ENCODE measurements around the gene PIP5K1C. TPM values are rescaled to one million over a fixed set of nuclear protein-coding genes. Genes with fewer than 3 reads are reported as not detected.

The PIP5K1C gene, protein sequence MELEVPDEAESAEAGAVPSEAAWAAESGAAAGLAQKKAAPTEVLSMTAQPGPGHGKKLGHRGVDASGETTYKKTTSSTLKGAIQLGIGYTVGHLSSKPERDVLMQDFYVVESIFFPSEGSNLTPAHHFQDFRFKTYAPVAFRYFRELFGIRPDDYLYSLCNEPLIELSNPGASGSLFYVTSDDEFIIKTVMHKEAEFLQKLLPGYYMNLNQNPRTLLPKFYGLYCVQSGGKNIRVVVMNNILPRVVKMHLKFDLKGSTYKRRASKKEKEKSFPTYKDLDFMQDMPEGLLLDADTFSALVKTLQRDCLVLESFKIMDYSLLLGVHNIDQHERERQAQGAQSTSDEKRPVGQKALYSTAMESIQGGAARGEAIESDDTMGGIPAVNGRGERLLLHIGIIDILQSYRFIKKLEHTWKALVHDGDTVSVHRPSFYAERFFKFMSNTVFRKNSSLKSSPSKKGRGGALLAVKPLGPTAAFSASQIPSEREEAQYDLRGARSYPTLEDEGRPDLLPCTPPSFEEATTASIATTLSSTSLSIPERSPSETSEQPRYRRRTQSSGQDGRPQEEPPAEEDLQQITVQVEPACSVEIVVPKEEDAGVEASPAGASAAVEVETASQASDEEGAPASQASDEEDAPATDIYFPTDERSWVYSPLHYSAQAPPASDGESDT
- total RNA-seq (2022; extraction: Qiagen RNA extraction; ENCODE audit: low read depth), result 6.0 to 16.0 TPM (median 14.2 TPM) in 5 replicates

DNA sequence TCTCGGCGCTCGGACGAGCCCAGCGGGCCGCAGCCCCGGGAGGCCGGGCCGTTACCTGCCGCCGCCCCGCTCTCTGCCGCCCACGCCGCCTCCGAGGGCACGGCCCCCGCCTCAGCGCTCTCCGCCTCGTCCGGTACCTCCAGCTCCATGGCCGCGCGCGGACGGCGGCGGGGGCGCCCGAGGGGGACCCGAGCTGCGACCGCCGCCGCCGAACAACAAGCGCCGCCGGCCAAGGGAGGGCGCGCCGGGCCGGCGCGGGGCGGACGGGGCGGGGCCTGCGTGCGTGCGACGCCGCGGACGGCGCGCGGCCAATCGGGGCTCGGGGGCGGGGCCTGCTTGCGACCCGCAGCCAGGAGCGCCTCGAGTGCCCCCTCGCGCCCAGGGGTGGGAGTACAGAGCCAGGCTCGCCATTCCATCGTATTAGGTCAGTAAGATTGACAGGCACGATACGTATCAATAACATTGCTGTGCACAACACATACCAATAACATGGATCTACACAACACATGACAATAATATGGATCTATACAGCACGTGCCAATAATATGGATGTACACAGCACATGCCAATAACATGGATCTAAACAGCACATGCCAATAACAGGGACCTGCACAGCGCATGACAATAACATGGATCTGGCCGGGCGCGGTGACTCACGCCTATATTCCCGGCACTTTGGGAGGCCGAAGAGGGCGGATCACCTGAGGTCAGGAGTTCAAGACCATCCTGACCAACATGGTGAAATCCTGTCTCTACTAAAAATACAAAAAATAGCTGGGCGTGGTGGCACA lies at the start of gene PIP5K1C:
Gene PIP5K1C, minus strand, starts transcription at position 227 of the 791 bp plus-strand sequence. Its CDS starts 78 bp downstream, at position 149.

DNA sequence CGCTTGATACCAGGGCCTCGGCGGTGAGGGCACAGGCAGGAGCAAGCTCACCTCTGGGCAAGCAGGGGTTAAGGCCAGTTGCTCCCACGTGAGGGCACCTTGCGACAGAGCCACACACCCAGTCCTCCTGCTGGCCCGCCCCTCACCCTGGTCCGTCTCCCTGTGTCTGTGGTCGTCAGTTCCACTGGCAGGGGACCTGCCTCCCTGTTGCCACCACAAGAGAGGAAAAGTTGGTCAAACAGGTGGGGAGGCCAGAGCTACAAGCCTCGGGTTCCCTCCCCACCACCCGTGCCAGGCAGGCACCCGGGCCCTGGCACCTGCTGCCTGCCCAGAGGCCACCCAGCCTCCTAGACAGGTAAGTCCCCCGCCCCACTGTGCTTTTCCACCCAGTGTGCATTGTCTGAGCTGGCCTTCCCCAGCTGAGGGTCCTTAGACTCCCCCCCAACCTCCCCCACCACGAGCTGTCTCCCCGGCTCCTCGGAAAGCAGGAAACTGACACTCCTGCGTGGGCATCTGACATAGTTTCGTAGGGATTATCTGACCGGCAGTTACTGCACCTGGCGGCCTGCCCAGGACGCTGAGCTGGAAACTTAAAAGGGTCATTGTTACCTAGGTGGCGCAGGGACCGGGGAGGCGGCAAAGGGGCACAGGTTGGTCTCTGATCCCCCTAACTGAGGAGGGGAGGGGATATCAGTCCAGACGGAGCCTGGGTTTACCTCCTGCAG lies 8.1 kb upstream of the PIP5K1C start, which contains the start of gene TJP3:
Gene TJP3, plus strand, starts transcription at position 178 of the 725 bp plus-strand sequence. CDS start 20,049 bp downstream, outside the sequence.

DNA sequence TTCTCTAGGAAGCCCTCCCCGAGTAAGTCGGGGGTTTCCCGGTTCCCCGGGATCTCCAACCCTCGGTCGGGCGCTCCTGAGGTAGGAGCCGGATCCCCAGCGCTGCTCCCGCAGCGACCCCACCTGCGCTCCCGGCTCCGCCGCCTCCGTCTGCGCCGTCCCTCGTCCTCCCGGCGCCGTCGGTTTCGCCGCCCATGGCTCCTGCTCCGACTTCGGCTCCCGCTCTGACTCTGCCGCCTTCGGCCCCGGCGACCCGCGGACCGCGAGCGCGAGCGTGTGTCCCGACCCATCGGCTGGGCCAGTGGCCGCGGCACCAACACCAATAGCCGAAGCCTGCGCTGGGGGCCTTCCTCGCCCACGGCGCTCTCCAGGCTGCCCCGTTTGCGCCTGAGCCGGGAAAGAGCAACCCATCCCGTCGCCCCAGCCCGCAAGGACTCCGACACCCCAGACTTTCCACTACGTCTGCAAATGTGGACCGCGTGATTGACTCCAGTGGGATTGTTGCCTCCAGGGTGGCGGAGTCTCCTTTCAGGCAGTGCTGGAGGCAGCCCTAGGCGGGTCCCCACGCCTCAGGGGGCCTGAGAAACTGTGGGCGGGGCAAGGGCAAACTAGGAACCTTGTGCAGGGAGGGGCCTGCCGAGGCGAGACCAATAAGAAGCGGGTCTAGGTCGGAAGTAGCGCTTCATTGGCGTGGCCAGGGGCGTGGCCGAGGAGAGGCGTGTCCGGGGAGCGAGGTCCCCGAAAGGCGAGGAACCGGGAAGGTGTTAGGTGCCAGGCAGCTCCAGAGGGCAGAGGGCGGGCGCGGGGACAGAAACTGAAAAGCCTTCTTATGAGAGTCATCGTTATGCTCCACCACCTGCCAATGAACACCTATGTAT lies 73.6 kb downstream of the PIP5K1C start, which contains the start of gene CACTIN:
Gene CACTIN, minus strand, starts transcription at position 318 of the 878 bp plus-strand sequence. Its CDS starts 28 bp downstream, at position 290.

DNA sequence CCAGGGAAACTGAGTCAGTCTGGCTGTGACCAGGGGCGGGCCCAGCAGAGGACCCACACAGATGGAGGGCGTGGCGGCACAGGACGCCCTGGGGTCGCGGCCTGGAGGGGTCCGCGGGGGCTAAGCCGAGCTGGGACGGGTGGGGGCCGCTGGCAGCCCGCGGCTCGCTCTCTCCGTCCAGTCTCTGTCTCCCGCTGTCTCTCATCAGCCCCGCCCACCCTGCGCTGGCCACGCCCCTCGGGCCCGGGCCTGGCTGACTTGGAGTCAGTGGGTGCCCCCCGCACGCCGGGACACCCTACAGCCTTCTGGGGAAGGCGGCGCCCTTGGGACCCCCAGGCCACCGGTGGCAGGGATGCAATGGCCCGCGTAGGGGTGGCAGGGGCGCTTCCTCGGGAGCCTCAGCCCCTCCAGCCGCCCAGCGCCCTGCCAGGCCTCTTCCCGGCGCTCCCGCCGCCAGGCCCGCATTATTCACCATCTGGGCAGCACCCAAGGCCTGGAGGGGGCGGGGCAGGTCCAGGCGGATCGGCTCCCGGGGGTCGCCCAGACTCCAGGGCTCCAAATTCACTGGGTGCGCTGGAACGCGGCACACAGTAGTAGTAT lies 93.5 kb downstream of the PIP5K1C start, which contains the start of gene TBXA2R:
Gene TBXA2R, minus strand, starts transcription at position 186 of the 600 bp plus-strand sequence. CDS start 6,241 bp downstream, outside the sequence.

DNA sequence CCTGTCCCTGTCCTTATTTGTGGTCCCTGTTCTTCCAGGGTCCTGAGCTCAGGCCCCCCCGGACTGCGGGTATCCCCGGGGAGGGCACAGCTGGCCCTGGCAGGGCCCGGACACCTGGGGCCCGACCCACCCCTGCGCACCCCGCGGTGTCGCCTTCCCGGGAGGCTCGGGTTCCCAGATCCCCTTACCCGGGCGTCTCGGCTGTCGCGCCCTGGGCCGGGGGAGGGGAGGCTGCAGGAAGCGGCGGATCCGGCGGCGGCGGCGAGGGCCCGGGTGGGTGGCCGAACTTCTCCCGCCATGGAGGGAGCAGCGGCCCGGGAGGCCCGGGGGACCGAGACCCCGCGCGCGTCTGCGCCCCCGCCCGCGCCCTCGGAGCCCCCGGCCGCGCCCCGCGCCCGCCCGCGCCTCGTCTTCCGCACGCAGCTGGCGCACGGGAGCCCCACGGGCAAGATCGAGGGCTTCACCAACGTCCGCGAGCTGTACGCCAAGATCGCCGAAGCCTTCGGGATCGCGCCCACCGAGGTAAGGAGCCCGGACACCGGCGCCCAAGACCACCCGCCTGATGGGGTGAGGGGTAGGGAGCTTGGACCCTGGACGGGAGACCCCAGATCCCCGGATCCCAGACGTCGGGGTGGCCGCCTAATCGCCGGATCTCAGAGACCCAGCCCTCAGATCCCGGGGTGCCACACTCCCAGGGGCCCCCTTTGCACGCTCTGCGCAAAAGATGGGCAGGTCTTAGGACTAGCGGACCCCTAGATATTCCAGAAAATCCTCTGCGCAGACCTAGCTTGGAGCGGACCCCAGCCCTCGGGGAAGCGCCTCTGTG lies 114.8 kb downstream of the PIP5K1C start, which contains the start of gene GIPC3:
Gene GIPC3, plus strand, starts transcription at position 178 of the 826 bp plus-strand sequence. Its CDS starts 120 bp downstream, at position 298.

Other genes with a start within 250 kb of the PIP5K1C start
- gene SMIM24, start 219.9 kb downstream of the PIP5K1C start, total RNA-seq (2022; extraction: Qiagen RNA extraction; ENCODE audit: low read depth), result 0.51 to 1.4 TPM (median 1.1 TPM) in 4 of 5 replicates, not detected in the other
- not detected in 5 replicates for gene SMIM44, start 217.0 kb downstream of the PIP5K1C start, total RNA-seq (2022; extraction: Qiagen RNA extraction; ENCODE audit: low read depth)
- 8.5 to 21.0 TPM (median 20.2 TPM) in 5 replicates for gene DOHH, start 199.8 kb downstream of the PIP5K1C start, total RNA-seq (2022; extraction: Qiagen RNA extraction; ENCODE audit: low read depth)
- gene FZR1, start 194.2 kb downstream of the PIP5K1C start, total RNA-seq (2022; extraction: Qiagen RNA extraction; ENCODE audit: low read depth), result 18.3 to 38.1 TPM (median 33.8 TPM) in 5 replicates
- gene TEKTIP1, start 161.3 kb downstream of the PIP5K1C start, total RNA-seq (2022; extraction: Qiagen RNA extraction; ENCODE audit: low read depth), result not detected in 5 replicates
- gene MFSD12, start 142.9 kb downstream of the PIP5K1C start, total RNA-seq (2022; extraction: Qiagen RNA extraction; ENCODE audit: low read depth), result 90.3 to 170 TPM (median 159 TPM) in 5 replicates
- 38.2 to 67.9 TPM (median 66.7 TPM) in 5 replicates for gene HMG20B, start 127.5 kb downstream of the PIP5K1C start, total RNA-seq (2022; extraction: Qiagen RNA extraction; ENCODE audit: low read depth)
- 0.16 to 0.27 TPM (median 0.19 TPM) in 5 replicates for gene GIPC3, start 115.0 kb downstream of the PIP5K1C start, total RNA-seq (2022; extraction: Qiagen RNA extraction; ENCODE audit: low read depth)
- gene TBXA2R, start 93.6 kb downstream of the PIP5K1C start, total RNA-seq (2022; extraction: Qiagen RNA extraction; ENCODE audit: low read depth), result 0.74 to 1.3 TPM (median 0.90 TPM) in 5 replicates
- 10.0 to 23.1 TPM (median 19.1 TPM) in 5 replicates for gene CACTIN, start 73.7 kb downstream of the PIP5K1C start, total RNA-seq (2022; extraction: Qiagen RNA extraction; ENCODE audit: low read depth)
- gene TJP3, start 7.9 kb upstream of the PIP5K1C start, total RNA-seq (2022; extraction: Qiagen RNA extraction; ENCODE audit: low read depth), result 0.22 to 1.1 TPM (median 0.81 TPM) in 5 replicates
- gene APBA3, start 61.2 kb upstream of the PIP5K1C start, total RNA-seq (2022; extraction: Qiagen RNA extraction; ENCODE audit: low read depth), result 5.0 to 13.9 TPM (median 12.6 TPM) in 5 replicates
- 52.6 to 80.6 TPM (median 66.7 TPM) in 5 replicates for gene MRPL54, start 62.2 kb upstream of the PIP5K1C start, total RNA-seq (2022; extraction: Qiagen RNA extraction; ENCODE audit: low read depth)
- gene RAX2, start 71.8 kb upstream of the PIP5K1C start, total RNA-seq (2022; extraction: Qiagen RNA extraction; ENCODE audit: low read depth), result not detected in 5 replicates
- gene MATK, start 85.9 kb upstream of the PIP5K1C start, total RNA-seq (2022; extraction: Qiagen RNA extraction; ENCODE audit: low read depth), result 0.41 to 2.0 TPM (median 1.0 TPM) in 5 replicates
- 0.13 to 0.30 TPM (median 0.24 TPM) in 3 of 5 replicates, not detected in the others for gene ZFR2, start 168.6 kb upstream of the PIP5K1C start, total RNA-seq (2022; extraction: Qiagen RNA extraction; ENCODE audit: low read depth)
- gene ATCAY, start 180.2 kb upstream of the PIP5K1C start, total RNA-seq (2022; extraction: Qiagen RNA extraction; ENCODE audit: low read depth), result 0.04 to 0.22 TPM (median 0.12 TPM) in 4 of 5 replicates, not detected in the other
- not detected in 5 replicates for gene NMRK2, start 232.6 kb upstream of the PIP5K1C start, total RNA-seq (2022; extraction: Qiagen RNA extraction; ENCODE audit: low read depth)